Esophagus muscularis mucosa (tissue), 4 donors: ENCODE measurements around the gene ZFPM1.

Source experiments
- CTCF ChIP-seq, 3 experiments: fragments of 200-600 bp in 2 of 3; fragments of 450-650 bp in 1 of 3; sonication (generic) in 2 of 3; IDR thresholded peaks; one replicate each; pipeline ENCODE4 v1.5.1; 2017 to 2019; ENCODE audit warnings: antibody characterized with exemption in 3 of 3, mild to moderate bottlenecking in 2 of 3, moderate library complexity in 1 of 3
- EP300 ChIP-seq: sonication (generic); formaldehyde crosslinking; IDR thresholded peaks from one replicate; pipeline ENCODE4 v1.6.1; 2017; ENCODE audit warnings: antibody characterized with exemption
- POLR2A ChIP-seq: fragments of 450-650 bp; IDR thresholded peaks from one replicate; pipeline ENCODE4 v1.6.1; 2017; ENCODE audit warnings: antibody characterized with exemption, moderate library complexity, mild to moderate bottlenecking, low read depth

DNA sequence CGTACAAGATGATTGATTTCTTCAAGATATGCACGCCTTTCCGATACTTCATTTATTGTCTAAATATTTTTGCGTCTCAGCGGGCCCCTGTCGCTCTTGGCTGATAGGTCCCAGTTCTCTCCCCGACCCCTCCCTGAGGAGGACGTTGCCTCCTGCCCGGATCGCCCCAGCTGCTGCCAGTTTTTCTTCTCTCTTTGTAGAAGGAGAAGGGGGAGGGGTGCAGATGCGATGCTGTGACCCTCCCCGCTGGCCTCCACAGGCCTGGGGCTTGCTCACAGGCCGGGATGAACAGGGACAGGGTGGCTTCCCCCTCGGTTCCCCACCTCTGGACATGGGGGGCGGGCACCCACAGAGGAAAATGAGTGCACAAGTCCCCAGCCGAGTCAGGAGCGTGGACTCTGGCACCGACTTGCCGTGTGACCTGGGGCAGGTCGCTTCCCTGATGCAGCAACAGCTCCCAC lies 63.6 kb downstream of the ZFPM1 start:
- TF ChIP-seq CTCF (IDR thresholded peaks at IDR 0.05) (no peak), POLR2A (no peak), EP300 (no peak)
